ENCODE measurements around the gene HADHA.
"Not testable (repeated sequence)": the region's sequence is repeated elsewhere in the genome, so short reads cannot be mapped to it uniquely, and the experiment has no call there.

Gene HADHA

DNA sequence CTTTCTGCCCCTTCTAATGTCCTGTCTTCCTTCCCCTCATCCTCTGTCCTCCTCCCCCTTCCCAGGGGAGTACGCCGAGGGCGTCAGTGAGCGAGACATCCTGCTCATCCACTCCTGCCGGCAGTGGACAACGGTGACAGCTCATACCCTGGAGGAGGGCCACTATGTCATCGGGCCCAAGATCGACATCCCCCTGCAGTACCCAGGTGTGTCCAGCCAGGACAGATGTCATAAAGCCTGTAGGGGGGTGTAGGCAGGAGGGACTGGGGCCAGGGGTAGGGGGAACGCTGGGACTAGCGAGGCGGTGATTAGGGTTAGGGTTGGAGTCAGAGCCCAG, 68.2 kb downstream of the HADHA start:
- DNase-seq (ENCODE audit: low spot score) = no peak
- FAIRE-seq = no peak

DNA sequence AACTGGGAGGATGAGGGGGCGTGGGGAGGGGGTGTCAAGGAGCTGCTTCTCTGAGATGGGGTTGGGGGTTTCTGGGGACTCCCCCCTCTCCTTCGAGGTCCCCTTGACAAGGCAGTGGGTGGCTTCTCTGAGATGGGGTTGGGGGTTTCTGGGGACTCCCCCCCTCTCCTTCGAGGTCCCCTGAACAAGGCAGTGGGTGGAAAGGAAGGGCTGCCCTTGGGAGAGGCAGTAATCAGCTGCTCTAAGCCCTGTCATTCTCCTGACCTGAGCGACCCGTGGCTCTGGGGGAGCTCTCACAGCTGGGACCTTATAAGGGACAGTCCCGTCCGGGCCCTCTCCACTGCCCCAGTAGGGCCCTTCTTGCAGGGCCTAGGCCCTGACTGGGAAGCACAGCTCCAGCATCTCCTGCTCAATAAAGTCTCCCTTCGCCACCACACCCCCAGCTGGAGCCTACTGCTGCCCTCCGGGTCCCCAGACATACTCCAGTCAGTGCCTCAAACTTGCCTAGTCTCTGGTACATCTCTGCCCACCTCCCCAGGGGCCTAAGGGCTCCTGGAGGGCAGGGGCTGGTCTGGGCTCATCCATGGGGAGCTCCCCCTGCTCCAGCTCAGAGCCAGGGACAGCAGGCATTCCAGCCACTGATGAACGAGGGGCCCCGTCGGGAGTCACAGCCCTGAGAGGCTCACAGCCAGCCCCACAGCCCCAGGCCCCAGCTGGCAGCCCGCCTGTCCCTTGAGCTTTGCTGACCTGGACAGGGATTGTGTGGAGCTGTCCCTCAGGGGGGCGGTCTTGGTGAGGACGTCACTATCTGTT, 68.8 kb downstream of the HADHA start:
- FAIRE-seq (no peak), DNase-seq (ENCODE audit: low spot score) (no peak)

DNA sequence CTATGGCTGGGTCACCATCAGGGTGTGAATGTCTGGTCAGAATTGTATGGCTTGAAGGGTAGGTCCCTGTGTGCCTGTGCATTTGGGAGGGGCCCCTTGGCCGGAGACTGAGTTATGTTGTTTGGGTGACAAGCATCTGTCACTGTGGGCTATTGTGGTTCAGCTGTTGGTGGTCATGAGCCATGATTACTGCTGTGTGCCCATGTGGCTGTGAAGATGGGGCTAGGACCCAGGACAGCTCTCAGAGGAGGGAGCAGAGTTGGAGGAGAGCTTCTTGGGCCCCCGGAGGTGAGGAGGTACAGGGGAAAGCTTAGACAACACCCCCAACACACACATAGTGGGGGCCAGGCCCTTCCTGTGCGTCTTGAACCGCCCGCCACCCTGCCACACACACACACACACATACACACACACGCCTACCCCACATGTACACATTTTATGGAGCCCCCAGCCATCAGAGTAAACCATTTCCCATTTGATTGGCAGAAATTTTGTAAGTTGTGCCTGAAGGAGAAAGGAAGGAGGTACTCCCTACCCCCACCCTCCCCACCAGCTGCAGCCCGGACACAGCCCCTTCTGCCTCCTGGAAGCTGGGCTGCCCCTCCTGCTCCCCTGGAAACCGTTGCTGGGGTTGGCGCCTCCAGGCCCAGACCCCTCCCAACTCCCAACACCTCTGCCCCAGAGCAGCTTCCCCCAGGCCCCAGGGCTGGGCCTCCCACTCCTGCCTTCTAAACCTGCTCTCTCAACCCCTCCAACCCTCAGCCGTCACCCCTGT, 69.6 kb downstream of the HADHA start:
- DNase-seq (ENCODE audit: low spot score) = no peak

GRCh38 chr2:26173776-26174482, 70.5 kb downstream of the HADHA start:
- FAIRE-seq (no peak), DNase-seq (ENCODE audit: low spot score) (no peak)

More for the DNA sequence above, 69.6 kb downstream of the HADHA start:
- FAIRE-seq = no peak

- no peak for FAIRE-seq
- DNase-seq (ENCODE audit: low spot score) = no peak
Measured at GRCh38 chr2:26172871-26173775, 71.3 kb downstream of the HADHA start, which contains the start of gene GAREM2. Gene GAREM2 (plus strand): TSS chr2:26173088. CDS start chr2:26173221, 133 bp downstream.

GRCh38 chr2:26172189-26172870, 72.1 kb downstream of the HADHA start:
- FAIRE-seq (no peak), DNase-seq (ENCODE audit: low spot score) (no peak)

GRCh38 chr2:26170795-26171194, 73.6 kb downstream of the HADHA start:
- FAIRE-seq = no peak
- DNase-seq (ENCODE audit: low spot score) = no peak

DNA sequence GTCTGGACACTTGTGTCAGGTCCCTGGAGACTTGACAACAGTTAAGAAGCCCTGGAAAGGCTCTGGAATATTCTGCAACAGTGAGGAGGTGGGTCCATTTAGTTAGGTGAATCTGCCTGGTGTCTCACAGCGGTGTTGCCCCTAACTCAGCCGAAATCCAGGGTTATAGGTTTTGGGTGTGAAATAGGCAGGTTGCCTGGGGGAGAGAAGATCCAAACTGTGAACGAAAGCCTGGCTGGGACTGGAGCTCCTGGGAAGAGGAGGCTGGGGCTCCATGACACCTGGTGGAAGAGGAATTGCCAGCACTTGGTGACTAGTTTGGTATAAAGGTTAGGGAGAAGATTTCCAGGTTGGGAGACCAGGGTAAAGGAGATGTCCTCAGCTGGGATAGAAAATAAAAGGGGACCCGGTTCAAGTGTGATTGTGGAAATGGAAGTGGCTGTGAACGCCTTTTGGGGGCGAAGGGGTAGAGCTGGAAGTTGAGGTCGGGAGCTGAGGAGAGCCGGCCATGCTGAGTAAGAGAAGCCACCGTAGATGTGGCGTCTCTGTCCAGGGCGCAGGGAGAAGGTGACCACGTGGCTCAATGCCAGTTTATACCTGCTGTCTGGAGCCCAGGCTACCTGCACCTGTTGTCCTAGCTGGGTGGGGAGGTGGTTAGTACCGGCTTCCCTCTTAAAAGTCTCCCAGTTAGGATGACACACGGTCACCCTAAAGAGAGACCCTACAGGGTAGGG, 74.6 kb downstream of the HADHA start:
- FAIRE-seq = no peak

GRCh38 chr2:26169226-26169625, 75.2 kb downstream of the HADHA start:
- FAIRE-seq = no peak
- DNase-seq (ENCODE audit: low spot score) = no peak

More for the DNA sequence above, 74.6 kb downstream of the HADHA start:
- no peak for DNase-seq (ENCODE audit: low spot score)

GRCh38 chr2:26168785-26169184, 75.6 kb downstream of the HADHA start:
- DNase-seq (ENCODE audit: low spot score) = no peak
- FAIRE-seq = no peak

DNA sequence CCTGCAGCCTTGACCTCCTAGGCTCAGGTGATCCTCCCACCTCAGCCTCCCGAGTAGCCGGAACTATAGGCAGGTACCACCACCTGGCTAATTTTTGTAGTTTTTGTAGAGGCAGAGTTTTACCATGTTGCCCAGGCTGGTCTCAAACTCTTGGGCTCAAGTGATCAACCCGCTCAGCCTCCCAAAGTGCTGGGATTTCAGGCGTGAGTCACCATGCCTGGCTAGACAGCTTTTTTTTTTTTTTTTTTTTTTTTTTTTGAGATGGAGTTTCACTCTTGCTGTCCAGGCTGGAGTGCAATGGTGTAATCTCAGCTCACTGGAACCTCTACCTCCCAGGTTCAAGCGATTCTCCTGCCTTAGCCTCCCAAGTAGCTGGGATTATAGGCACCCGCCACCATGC, 77.9 kb downstream of the HADHA start:
- not testable (repeated sequence) for FAIRE-seq; DNase-seq (ENCODE audit: low spot score)

DNA sequence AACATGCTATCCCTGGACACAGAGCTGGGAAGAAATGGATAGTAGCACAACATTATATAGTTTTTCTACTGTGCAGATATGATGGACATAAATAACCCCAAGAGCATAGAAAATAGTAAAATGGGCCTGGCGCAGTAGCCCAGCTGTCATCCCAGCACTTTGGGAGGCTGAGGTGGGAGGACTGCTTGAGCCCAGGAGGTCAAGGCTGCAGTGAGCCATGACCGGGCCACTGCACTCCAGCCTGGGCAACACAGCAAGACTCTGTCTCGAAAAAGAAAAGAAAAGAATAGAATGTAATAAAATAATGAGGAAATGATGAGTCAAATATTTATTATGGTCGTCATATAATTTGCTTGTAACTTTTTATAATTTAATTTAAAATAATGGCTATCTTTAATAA, 79.0 kb downstream of the HADHA start:
- no peak for FAIRE-seq
- no peak for DNase-seq (ENCODE audit: low spot score)

- no peak for FAIRE-seq
- no peak for DNase-seq (ENCODE audit: low spot score)
Measured at GRCh38 chr2:26164641-26165211, 79.7 kb downstream of the HADHA start.

DNA sequence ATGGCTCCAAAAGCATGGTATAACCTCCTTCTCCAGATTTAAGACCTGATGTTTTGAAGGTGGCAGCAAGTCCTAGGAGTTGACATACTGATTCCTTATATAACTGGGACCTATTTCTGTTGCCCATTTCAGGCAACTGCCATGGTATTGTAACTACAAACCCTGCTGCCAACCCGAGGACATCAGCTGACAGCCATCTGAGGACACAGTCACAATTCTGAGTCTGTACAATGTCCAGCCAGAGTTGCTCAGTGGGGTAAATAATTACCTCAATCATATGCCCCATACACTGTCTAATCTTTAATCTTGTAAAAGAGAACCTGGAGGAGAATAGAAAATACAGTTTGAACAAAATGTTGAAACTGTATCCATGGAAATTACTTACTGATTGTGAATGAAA, 80.2 kb downstream of the HADHA start:
- FAIRE-seq (no peak), DNase-seq (ENCODE audit: low spot score) (no peak)

GRCh38 chr2:26162963-26163362, 81.5 kb downstream of the HADHA start:
- FAIRE-seq = no peak

DNA sequence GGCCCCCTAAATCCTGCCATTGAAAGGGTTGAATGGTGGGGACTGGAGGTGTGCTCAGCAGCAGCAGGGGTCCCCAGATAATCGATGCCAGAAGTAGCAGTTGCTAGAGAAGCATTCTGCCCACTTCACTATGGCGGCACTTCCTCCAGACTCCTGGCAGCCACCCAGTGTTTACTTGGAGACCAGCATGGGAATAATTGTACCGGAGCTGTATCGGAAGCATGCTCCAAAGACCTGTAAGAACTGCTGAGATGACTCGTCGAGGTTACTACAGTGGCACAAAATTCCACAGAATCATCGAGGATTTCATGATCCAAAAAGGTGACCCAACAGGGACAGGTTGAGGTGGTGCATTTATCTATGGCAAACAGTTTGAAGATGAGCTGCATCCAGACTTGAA, 82.5 kb downstream of the HADHA start:
- DNase-seq (ENCODE audit: low spot score) (no peak), FAIRE-seq (no peak)

More at GRCh38 chr2:26162963-26163362, 81.5 kb downstream of the HADHA start:
- no peak for DNase-seq (ENCODE audit: low spot score)

GRCh38 chr2:26157580-26157979, 86.9 kb downstream of the HADHA start:
- FAIRE-seq (no peak), DNase-seq (ENCODE audit: low spot score) (no peak)

GRCh38 chr2:26150243-26150642, 94.2 kb downstream of the HADHA start:
- no peak for FAIRE-seq

GRCh38 chr2:26148501-26148900, 95.9 kb downstream of the HADHA start:
- DNase-seq (ENCODE audit: low spot score) = no peak
- no peak for FAIRE-seq

More at GRCh38 chr2:26150243-26150642, 94.2 kb downstream of the HADHA start:
- DNase-seq (ENCODE audit: low spot score) = no peak

Data from RCC 7860 (cell line).